ENCODE data around the gene WDPCP.
"Not testable (repeated sequence)": the region's sequence is repeated elsewhere in the genome, so short reads cannot be mapped to it uniquely, and the experiment has no call there.

Gene WDPCP

GRCh38 chr2:63374341-63374740, 213.9 kb downstream of the WDPCP start:
- TF ChIP-seq, protein P1, sequence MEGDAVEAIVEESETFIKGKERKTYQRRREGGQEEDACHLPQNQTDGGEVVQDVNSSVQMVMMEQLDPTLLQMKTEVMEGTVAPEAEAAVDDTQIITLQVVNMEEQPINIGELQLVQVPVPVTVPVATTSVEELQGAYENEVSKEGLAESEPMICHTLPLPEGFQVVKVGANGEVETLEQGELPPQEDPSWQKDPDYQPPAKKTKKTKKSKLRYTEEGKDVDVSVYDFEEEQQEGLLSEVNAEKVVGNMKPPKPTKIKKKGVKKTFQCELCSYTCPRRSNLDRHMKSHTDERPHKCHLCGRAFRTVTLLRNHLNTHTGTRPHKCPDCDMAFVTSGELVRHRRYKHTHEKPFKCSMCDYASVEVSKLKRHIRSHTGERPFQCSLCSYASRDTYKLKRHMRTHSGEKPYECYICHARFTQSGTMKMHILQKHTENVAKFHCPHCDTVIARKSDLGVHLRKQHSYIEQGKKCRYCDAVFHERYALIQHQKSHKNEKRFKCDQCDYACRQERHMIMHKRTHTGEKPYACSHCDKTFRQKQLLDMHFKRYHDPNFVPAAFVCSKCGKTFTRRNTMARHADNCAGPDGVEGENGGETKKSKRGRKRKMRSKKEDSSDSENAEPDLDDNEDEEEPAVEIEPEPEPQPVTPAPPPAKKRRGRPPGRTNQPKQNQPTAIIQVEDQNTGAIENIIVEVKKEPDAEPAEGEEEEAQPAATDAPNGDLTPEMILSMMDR (IDR thresholded peaks at IDR 0.05; ENCODE audit: control extremely low read depth, extremely low read depth, low read depth, missing control alignments): no peak
- ChIA-PET CTCF (no interaction called here), POLR2A (no interaction called here)
- DNase-seq (ENCODE audit: extremely low spot score): no peak

- no peak for DNase-seq (ENCODE audit: extremely low spot score)
- TF ChIP-seq, protein P1 (IDR thresholded peaks at IDR 0.05; ENCODE audit: control extremely low read depth, extremely low read depth, low read depth, missing control alignments): no peak
- CTCF ChIA-PET: no interaction called here
- POLR2A ChIA-PET: no interaction called here
Observed at GRCh38 chr2:63372549-63372948, 215.7 kb downstream of the WDPCP start.

DNA sequence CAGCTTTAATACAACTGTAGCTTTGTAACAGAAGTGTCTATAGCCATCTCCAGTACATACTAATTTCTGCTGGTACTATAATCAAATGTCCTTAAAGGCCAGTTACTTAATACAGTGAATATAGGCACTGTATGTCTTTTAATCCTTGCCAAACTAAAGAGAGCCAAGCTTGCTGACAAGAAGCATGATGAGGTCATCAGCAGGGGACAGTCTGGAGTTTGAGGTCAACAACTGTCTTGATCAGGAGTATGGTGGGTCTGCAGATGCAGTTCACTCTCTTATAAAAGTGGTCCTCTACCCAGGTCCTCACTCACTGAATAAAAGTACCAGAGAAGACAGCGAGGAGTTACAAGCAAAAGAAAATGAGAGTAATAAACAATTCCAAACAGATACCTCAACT, 219.1 kb downstream of the WDPCP start:
- POLR2A ChIA-PET: no interaction called here
- no peak for DNase-seq (ENCODE audit: extremely low spot score)
- TF ChIP-seq, protein P1 (IDR thresholded peaks at IDR 0.05; ENCODE audit: control extremely low read depth, extremely low read depth, low read depth, missing control alignments): no peak
- CTCF ChIA-PET: interaction anchor here (1.1 kb wide), 2 partner anchors 9 to 37 kb away, joined by 3 read pairs; no protein-coding TSS in a partner anchor

GRCh38 chr2:63364866-63365265, 223.4 kb downstream of the WDPCP start:
- TF ChIP-seq, protein P1 (IDR thresholded peaks at IDR 0.05; ENCODE audit: control extremely low read depth, extremely low read depth, low read depth, missing control alignments): no peak
- no peak for DNase-seq (ENCODE audit: extremely low spot score)
- ChIA-PET CTCF (interaction anchor here (1.2 to 1.9 kb wide), 2 partner anchors 10 to 17 kb away, joined by 5 to 9 read pairs; no protein-coding TSS in a partner anchor), POLR2A (no interaction called here)

DNA sequence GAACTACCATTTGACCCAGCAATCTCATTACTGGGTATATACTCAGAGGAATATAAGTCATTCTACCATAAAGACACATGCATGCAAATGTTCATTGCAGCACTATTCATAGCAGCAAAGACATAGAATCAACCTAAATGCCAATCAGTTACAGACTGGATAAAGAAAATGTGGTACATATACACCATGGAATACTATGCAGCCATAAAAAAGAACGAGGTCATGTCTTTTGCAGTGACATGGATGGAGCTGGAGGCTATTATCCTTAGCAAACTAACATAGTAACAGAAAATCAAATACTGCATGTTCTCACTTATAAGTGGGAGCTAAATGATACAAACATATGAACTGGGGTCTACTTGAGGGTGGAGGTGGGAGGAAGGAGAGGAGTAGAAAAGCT, 230.6 kb downstream of the WDPCP start:
- POLR2A ChIA-PET; DNase-seq (ENCODE audit: extremely low spot score): not testable (repeated sequence)
- CTCF ChIA-PET: interaction anchor here (1.4 kb wide), 1 partner anchor 11 kb away, joined by 3 read pairs; no protein-coding TSS in a partner anchor

DNA sequence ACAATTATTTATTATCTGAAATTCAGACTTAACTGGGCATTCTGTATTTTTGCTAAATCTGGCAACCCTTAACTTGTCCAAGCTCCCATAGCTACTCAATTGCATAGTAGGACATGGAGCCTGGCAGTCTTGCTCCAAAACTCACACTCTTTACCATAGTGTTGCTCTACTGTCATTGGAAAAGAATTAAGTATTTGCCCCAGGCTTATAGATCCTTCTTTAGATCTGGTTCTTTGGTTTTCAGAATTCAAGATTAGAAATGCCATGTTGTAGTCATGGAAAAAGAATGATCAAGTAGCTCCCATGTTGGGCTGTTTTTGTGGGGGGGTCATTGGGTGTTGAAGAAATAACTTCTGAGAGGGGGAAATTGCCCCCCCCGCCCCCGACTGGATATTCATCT, 240.9 kb downstream of the WDPCP start:
- ChIA-PET POLR2A (no interaction called here), CTCF (interaction anchor here (1.4 to 3.5 kb wide), 4 partner anchors 11 to 26 kb away, joined by 3 to 9 read pairs (median 6); no protein-coding TSS in a partner anchor)
- TF ChIP-seq, protein P1 (IDR thresholded peaks at IDR 0.05; ENCODE audit: control extremely low read depth, extremely low read depth, low read depth, missing control alignments): no peak
- no peak for DNase-seq (ENCODE audit: extremely low spot score)

- TF ChIP-seq, protein P1 (IDR thresholded peaks at IDR 0.05; ENCODE audit: control extremely low read depth, extremely low read depth, low read depth, missing control alignments): no peak
- CTCF ChIA-PET: interaction anchor here (1.4 to 4.1 kb wide), 3 partner anchors 8 to 19 kb away, joined by 3 to 13 read pairs (median 9); no protein-coding TSS in a partner anchor
Observed at GRCh38 chr2:63346411-63346810, 241.9 kb downstream of the WDPCP start.

More at GRCh38 chr2:63346411-63346810, 241.9 kb downstream of the WDPCP start:
- no peak for DNase-seq (ENCODE audit: extremely low spot score)
- POLR2A ChIA-PET: no interaction called here

Measured in GM10248 (cell line).